HuH-7.5 (cell line): ENCODE measurements around the gene CPNE7.
"Not testable (repeated sequence)": the region's sequence is repeated elsewhere in the genome, so short reads cannot be mapped to it uniquely, and the experiment has no call there.

Experiments
- DNase-seq: peaks from one replicate; pipeline ENCODE4 v3.0.0; 2011; ENCODE audit warnings: low spot score

Gene CPNE7

GRCh38 chr16:89567656-89568594 lies 7.6 kb upstream of the CPNE7 start:
- DNase-seq = no peak

- DNase-seq = no peak
These were observed 5.8 kb upstream of the CPNE7 start for GRCh38 chr16:89569506-89570341.

GRCh38 chr16:89570342-89570923 lies 5.1 kb upstream of the CPNE7 start:
- no peak for DNase-seq

- not testable (repeated sequence) for DNase-seq
These were observed 4.5 kb upstream of the CPNE7 start for GRCh38 chr16:89570983-89571598.

GRCh38 chr16:89571636-89572035 lies 3.9 kb upstream of the CPNE7 start:
- DNase-seq = no peak

GRCh38 chr16:89572073-89572484 lies 3.5 kb upstream of the CPNE7 start:
- no peak for DNase-seq

GRCh38 chr16:89572485-89573205 lies 2.9 kb upstream of the CPNE7 start:
- DNase-seq = peak; percentile 90

GRCh38 chr16:89573826-89574680 lies 1.5 kb upstream of the CPNE7 start:
- DNase-seq = no peak

- peak; percentile 91 for DNase-seq
These were observed 794 bp upstream of the CPNE7 start for GRCh38 chr16:89574681-89575246.

GRCh38 chr16:89576153-89577054 lies 846 bp downstream of the CPNE7 start:
- no peak for DNase-seq

GRCh38 chr16:89577055-89577759 lies 1.6 kb downstream of the CPNE7 start:
- no peak for DNase-seq

- no peak for DNase-seq
These were observed 3.8 kb downstream of the CPNE7 start for GRCh38 chr16:89579351-89579750.

GRCh38 chr16:89581045-89581695 lies 5.6 kb downstream of the CPNE7 start:
- no peak for DNase-seq

- DNase-seq = no peak
These were observed 6.5 kb downstream of the CPNE7 start for GRCh38 chr16:89581861-89582563.

- no peak for DNase-seq
These were observed 7.1 kb downstream of the CPNE7 start for GRCh38 chr16:89582614-89583196.

- no peak for DNase-seq
These were observed 7.8 kb downstream of the CPNE7 start for GRCh38 chr16:89583197-89583894.
